Measurements from ENCODE around the gene TTC31.

Gene TTC31

DNA sequence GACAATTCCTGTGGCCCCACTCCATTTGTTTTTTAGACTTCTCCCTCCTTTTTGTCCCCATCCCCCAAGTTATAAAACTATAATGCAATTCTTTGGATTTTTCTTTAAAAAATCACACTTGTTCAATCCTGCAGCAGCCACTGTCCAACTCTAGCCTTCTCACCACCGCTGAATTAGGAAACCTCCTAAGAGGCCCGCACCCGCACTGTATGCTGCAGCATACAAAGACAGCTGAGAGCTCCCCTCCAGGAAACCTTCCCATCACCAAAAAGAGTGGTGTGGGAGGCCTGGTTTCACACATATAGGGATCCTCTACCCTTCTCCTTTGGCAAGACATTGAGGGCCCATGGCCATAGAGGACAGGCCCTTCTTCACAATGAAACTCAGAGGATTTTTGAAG, 21.7 kb downstream of the TTC31 start:
- Histone ChIP-seq H3K4me3 (ENCODE audit: low read length) (no peak overlapping the region), H3K4me2 (ENCODE audit: low read length) (no peak overlapping the region)

DNA sequence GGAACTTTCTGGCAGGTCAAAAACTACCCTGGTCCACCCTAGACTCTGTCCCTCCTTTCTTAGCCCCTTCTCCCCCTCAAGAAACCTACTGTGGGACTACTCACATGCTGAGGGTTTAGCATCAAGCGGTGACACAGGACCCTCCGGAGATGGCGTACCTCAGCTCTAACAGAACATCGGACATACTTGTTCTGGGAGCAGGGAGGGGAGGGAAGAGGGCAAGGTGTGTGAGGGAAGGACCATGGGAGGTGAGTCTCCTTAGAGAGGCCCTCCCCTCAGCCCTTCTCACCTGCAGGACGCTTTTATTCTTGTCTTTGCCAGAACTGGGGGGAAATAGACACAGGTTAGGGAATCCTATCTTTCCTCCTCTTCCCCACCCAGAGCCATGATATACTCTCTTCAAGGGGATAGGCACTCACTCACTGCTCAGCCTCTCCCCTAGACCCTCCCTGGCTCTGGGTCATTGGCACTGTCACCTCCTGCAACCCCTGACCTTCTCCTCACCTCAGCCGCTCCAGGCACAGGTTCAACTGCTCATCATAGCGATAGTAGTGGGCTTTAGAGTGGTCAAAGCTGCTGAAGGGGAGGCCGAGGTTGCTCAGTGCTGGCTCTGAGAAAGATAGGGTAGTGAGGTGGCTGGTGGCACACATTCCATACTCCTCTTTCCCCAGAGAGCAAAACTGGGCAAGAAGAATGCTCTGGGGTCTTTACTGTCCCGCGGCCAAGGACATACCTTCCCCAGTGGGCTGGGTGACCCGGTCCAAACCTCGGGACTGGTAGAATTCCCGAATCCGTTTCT, 22.8 kb downstream of the TTC31 start:
- Histone ChIP-seq H3K27me3 (ENCODE audit: control insufficient read depth, low read length) (peaks cover 29% of the 10 kb centered on the region), H3K9me2 (replicated peaks; ENCODE audit: control insufficient read depth, low read length) (no peaks in the 10 kb centered on the region), H3K36me3 (ENCODE audit: control insufficient read depth, low read length) (peaks cover 14% of the 10 kb centered on the region), H4K20me1 (ENCODE audit: control insufficient read depth, insufficient read depth, low read depth, low read length) (no peaks in the 10 kb centered on the region), H3K9me3 (ENCODE audit: control insufficient read depth, insufficient read depth, low read length) (no peaks in the 10 kb centered on the region), H3K79me2 (ENCODE audit: control insufficient read depth, low read length) (peaks cover 13% of the 10 kb centered on the region), H3K4me1 (ENCODE audit: control insufficient read depth, low read length) (peaks cover 41% of the 10 kb centered on the region), H3K27ac (ENCODE audit: low read depth, low read length) (no peak overlapping the region), H3K4me2 (ENCODE audit: low read length) (peak overlapping the region; percentile 71), H3F3A (ENCODE audit: control insufficient read depth, insufficient read depth) (0 out of 2 replicates have a peak, but pooled peaks cover 3% of the 10 kb centered on the region), H3K4me3 (ENCODE audit: low read length) (0 out of 2 replicates have a peak overlapping the region, but pooled peaks have one; percentile 4)
- no peak for TF ChIP-seq EZH2phosphoT487 (IDR thresholded peaks at IDR 0.05; ENCODE audit: borderline replicate concordance, low read length)
- TF ChIP-seq, protein P1, sequence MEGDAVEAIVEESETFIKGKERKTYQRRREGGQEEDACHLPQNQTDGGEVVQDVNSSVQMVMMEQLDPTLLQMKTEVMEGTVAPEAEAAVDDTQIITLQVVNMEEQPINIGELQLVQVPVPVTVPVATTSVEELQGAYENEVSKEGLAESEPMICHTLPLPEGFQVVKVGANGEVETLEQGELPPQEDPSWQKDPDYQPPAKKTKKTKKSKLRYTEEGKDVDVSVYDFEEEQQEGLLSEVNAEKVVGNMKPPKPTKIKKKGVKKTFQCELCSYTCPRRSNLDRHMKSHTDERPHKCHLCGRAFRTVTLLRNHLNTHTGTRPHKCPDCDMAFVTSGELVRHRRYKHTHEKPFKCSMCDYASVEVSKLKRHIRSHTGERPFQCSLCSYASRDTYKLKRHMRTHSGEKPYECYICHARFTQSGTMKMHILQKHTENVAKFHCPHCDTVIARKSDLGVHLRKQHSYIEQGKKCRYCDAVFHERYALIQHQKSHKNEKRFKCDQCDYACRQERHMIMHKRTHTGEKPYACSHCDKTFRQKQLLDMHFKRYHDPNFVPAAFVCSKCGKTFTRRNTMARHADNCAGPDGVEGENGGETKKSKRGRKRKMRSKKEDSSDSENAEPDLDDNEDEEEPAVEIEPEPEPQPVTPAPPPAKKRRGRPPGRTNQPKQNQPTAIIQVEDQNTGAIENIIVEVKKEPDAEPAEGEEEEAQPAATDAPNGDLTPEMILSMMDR (IDR thresholded peaks at IDR 0.05; ENCODE audit: low read depth, low read length, poor library complexity, severe bottlenecking), result no peak

More for the DNA sequence above, 21.7 kb downstream of the TTC31 start:
- Histone ChIP-seq H3F3A (ENCODE audit: control insufficient read depth, insufficient read depth) (0 out of 2 replicates have a peak, but pooled peaks cover 2% of the 10 kb centered on the region), H4K20me1 (ENCODE audit: control insufficient read depth, insufficient read depth, low read depth, low read length) (no peaks in the 10 kb centered on the region), H3K36me3 (ENCODE audit: control insufficient read depth, low read length) (peaks cover 14% of the 10 kb centered on the region), H3K4me1 (ENCODE audit: control insufficient read depth, low read length) (peaks cover 41% of the 10 kb centered on the region), H3K9me2 (replicated peaks; ENCODE audit: control insufficient read depth, low read length) (no peaks in the 10 kb centered on the region), H3K27me3 (ENCODE audit: control insufficient read depth, low read length) (peaks cover 39% of the 10 kb centered on the region), H3K79me2 (ENCODE audit: control insufficient read depth, low read length) (peaks cover 13% of the 10 kb centered on the region), H3K27ac (ENCODE audit: low read depth, low read length) (no peak overlapping the region), H3K9me3 (ENCODE audit: control insufficient read depth, insufficient read depth, low read length) (no peaks in the 10 kb centered on the region)
- TF ChIP-seq, protein P1 (IDR thresholded peaks at IDR 0.05; ENCODE audit: low read depth, low read length, poor library complexity, severe bottlenecking), result no peak
- TF ChIP-seq EZH2phosphoT487 (IDR thresholded peaks at IDR 0.05; ENCODE audit: borderline replicate concordance, low read length), result no peak

- Histone ChIP-seq H3K27ac (ENCODE audit: low read depth, low read length) (peak within 1 kb of the TSS; percentile 86), H3K9me2 (replicated peaks; ENCODE audit: control insufficient read depth, low read length) (no peaks in the 10 kb centered on the region), H3K36me3 (ENCODE audit: control insufficient read depth, low read length) (peaks cover 14% of the 10 kb centered on the region), H3K4me1 (ENCODE audit: control insufficient read depth, low read length) (peaks cover 40% of the 10 kb centered on the region), H4K20me1 (ENCODE audit: control insufficient read depth, insufficient read depth, low read depth, low read length) (no peaks in the 10 kb centered on the region), H3K4me2 (ENCODE audit: low read length) (peak within 1 kb of the TSS; percentile 71), H3K79me2 (ENCODE audit: control insufficient read depth, low read length) (peaks cover 13% of the 10 kb centered on the region), H3K4me3 (ENCODE audit: low read length) (peak within 1 kb of the TSS; percentile 97), H3F3A (ENCODE audit: control insufficient read depth, insufficient read depth) (0 out of 2 replicates have a peak, but pooled peaks cover 3% of the 10 kb centered on the region), H3K9me3 (ENCODE audit: control insufficient read depth, insufficient read depth, low read length) (no peaks in the 10 kb centered on the region), H3K27me3 (ENCODE audit: control insufficient read depth, low read length) (peaks cover 21% of the 10 kb centered on the region)
- TF ChIP-seq, protein P1 (IDR thresholded peaks at IDR 0.05; ENCODE audit: low read depth, low read length, poor library complexity, severe bottlenecking), result peak; percentile 84
- TF ChIP-seq EZH2phosphoT487 (IDR thresholded peaks at IDR 0.05; ENCODE audit: borderline replicate concordance, low read length), result no peak
Measured at GRCh38 chr2:74507145-74507925, 24.5 kb downstream of the TTC31 start, which contains the start of gene PCGF1. TSS of gene PCGF1 (minus strand) at chr2:74507695. CDS start at chr2:74507668, 27 bp downstream.
